Vagina (tissue), 2 donors: ENCODE results near the gene ZNF397. TPM values are rescaled to one million over a fixed set of nuclear protein-coding genes. Genes with fewer than 3 reads are reported as not detected.

Experiments
- DNase-seq, 2 donors: peaks; one replicate each; pipeline ENCODE4 v3.0.0-alpha.2; 2017; ENCODE audit errors: extremely low spot score in 2 of 2
- H3K27ac ChIP-seq: fragments of 200-600 bp; sonication (generic); one replicate; pipeline ENCODE4 v1.5.1; 2019
- H3K27me3 ChIP-seq: fragments of 200-600 bp; sonication (generic); one replicate; pipeline ENCODE4 v1.5.1; 2019
- H3K36me3 ChIP-seq, 2 donors: fragments of 200-600 bp; sonication (generic); one replicate each; pipeline ENCODE4 v1.5.1; 2017 to 2019
- H3K4me1 ChIP-seq: fragments of 200-600 bp; sonication (generic); one replicate; pipeline ENCODE4 v1.5.1; 2019
- H3K4me3 ChIP-seq, 2 donors: fragments of 200-600 bp; sonication (generic); 1 replicate in 1 of 2; 2 replicates in 1 of 2; pipeline ENCODE4 v1.5.1; 2016 to 2019
- H3K9me3 ChIP-seq: fragments of 200-600 bp; sonication (generic); one replicate; pipeline ENCODE4 v1.5.1; 2019
- CTCF ChIP-seq, 3 experiments: fragments of 450-650 bp in 2 of 3; fragments of 200-600 bp in 1 of 3; sonication (generic) in 1 of 3; IDR thresholded peaks; one replicate each; pipeline ENCODE4 v1.5.1; 2017 to 2019; ENCODE audit warnings: antibody characterized with exemption in 3 of 3, mild to moderate bottlenecking in 2 of 3, moderate library complexity in 2 of 3
- POLR2A ChIP-seq, 2 donors: fragments of 450-650 bp; IDR thresholded peaks; one replicate each; pipeline ENCODE4 v1.6.1; 2017; ENCODE audit warnings: antibody characterized with exemption in 2 of 2, mild to moderate bottlenecking in 2 of 2, moderate library complexity in 2 of 2
- POLR2AphosphoS5 ChIP-seq, 2 donors: sonication (generic); formaldehyde crosslinking; IDR thresholded peaks; one replicate each; pipeline ENCODE4 v1.9.0; 2017; ENCODE audit warnings: antibody characterized with exemption in 2 of 2, mild to moderate bottlenecking in 2 of 2, low read depth in 1 of 2; ENCODE audit not compliant: insufficient read depth in 1 of 2
- intact Hi-C: fragments of 100-400 bp; cut with DNase I; formaldehyde crosslinking; loops from one replicate; pipeline ENCODE4 v1.15.1; 2023
- total RNA-seq: library from RNA; depleted of rRNA; stranded (reverse); fragments of >200 nt; gene quantifications from one replicate; pipeline ENCODE4 v1.2.3, GENCODE V29; 2016

The ZNF397 gene
- total RNA-seq, 1 donor from 2014 or later: 31.9 TPM

GRCh38 chr18:35290094-35290735, 49.4 kb downstream of the ZNF397 start, which contains the start of gene ZSCAN30:
Gene ZSCAN30 (minus strand): TSS chr18:35290229. CDS start chr18:35264352, 25,877 bp downstream.
- Histone ChIP-seq H3K36me3 (peaks cover 0 to 5% of the 10 kb centered on the region in 2 donors), H3K27ac (peak within 1 kb of the TSS; percentile 77), H3K4me3 (peak within 1 kb of the TSS; percentile 66 to 74), H3K9me3 (no peaks in the 10 kb centered on the region), H3K27me3 (no peaks in the 10 kb centered on the region), H3K4me1 (peaks cover 27% of the 10 kb centered on the region)
- peak in 1 of 2 donors; percentile 33 for TF ChIP-seq POLR2A (IDR thresholded peaks at IDR 0.05)
- TF ChIP-seq CTCF (IDR thresholded peaks at IDR 0.05): no peak
- peak; percentile 84 to 85 for TF ChIP-seq POLR2AphosphoS5 (IDR thresholded peaks at IDR 0.05; ENCODE audit: insufficient read depth in 1 of 2, low read depth in 1 of 2)
- intact Hi-C loops: no loop called here
- peak in 1 of 2 donors; percentile 94 for DNase-seq

- Histone ChIP-seq H3K4me3 (peak overlapping the region; percentile 66 to 74), H3K36me3 (peaks cover 0 to 10% of the 10 kb centered on the region in 2 donors), H3K9me3 (no peaks in the 10 kb centered on the region), H3K4me1 (peaks cover 27% of the 10 kb centered on the region), H3K27me3 (no peaks in the 10 kb centered on the region), H3K27ac (no peak overlapping the region)
- intact Hi-C loops: no loop called here
- TF ChIP-seq POLR2A (IDR thresholded peaks at IDR 0.05) (no peak), POLR2AphosphoS5 (IDR thresholded peaks at IDR 0.05; ENCODE audit: insufficient read depth in 1 of 2, low read depth in 1 of 2) (no peak), CTCF (IDR thresholded peaks at IDR 0.05) (no peak)
- no peak for DNase-seq
Observed at GRCh38 chr18:35291166-35291565, 50.3 kb downstream of the ZNF397 start.

GRCh38 chr18:35296060-35296459, 55.2 kb downstream of the ZNF397 start:
- Histone ChIP-seq H3K4me1 (peaks cover 13% of the 10 kb centered on the region), H3K27me3 (no peaks in the 10 kb centered on the region), H3K9me3 (peaks cover 8% of the 10 kb centered on the region), H3K36me3 (peaks cover 0 to 23% of the 10 kb centered on the region in 2 donors), H3K27ac (no peak overlapping the region), H3K4me3 (no peak overlapping the region)
- TF ChIP-seq POLR2A (IDR thresholded peaks at IDR 0.05) (no peak), POLR2AphosphoS5 (IDR thresholded peaks at IDR 0.05; ENCODE audit: insufficient read depth in 1 of 2, low read depth in 1 of 2) (no peak), CTCF (IDR thresholded peaks at IDR 0.05) (no peak)
- intact Hi-C loops: no loop called here
- DNase-seq: no peak

- TF ChIP-seq POLR2AphosphoS5 (IDR thresholded peaks at IDR 0.05; ENCODE audit: insufficient read depth in 1 of 2, low read depth in 1 of 2) (no peak), CTCF (IDR thresholded peaks at IDR 0.05) (no peak), POLR2A (IDR thresholded peaks at IDR 0.05) (no peak)
- H3K27ac ChIP-seq: no peak overlapping the region
- no peaks in the 10 kb centered on the region for H3K4me1 ChIP-seq
- H3K4me3 ChIP-seq: no peak overlapping the region
- no peaks in the 10 kb centered on the region for H3K27me3 ChIP-seq
- H3K9me3 ChIP-seq: peaks cover 50% of the 10 kb centered on the region
- intact Hi-C loops: no loop called here
- no peak for DNase-seq
- H3K36me3 ChIP-seq: peaks cover 0 to 76% of the 10 kb centered on the region in 2 donors
Observed at GRCh38 chr18:35303610-35304009, 62.8 kb downstream of the ZNF397 start.

DNA sequence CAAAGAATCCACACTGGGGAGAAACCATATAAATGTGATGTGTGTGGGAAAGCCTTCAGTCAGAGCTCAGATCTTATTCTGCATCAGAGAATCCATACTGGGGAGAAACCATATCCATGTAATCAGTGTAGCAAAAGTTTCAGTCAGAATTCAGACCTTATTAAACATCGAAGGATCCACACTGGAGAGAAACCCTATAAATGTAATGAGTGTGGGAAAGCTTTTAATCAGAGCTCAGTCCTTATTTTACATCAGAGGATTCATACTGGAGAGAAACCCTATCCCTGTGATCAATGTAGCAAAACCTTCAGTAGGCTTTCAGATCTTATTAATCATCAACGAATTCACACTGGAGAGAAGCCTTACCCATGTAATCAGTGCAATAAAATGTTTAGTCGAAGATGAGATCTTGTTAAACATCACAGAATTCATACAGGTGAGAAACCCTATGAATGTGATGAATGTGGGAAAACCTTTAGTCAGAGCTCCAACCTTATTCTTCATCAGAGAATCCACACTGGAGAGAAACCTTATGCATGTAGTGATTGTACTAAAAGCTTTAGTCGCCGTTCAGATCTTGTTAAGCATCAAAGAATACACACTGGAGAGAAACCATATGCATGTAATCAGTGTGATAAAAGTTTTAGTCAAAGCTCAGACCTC, 65.9 kb downstream of the ZNF397 start:
- H3K27me3 ChIP-seq: no peaks in the 10 kb centered on the region
- peaks cover 0 to 63% of the 10 kb centered on the region in 2 donors for H3K36me3 ChIP-seq
- H3K4me1 ChIP-seq: no peaks in the 10 kb centered on the region
- intact Hi-C loops: no loop called here
- H3K9me3 ChIP-seq: peaks cover 42% of the 10 kb centered on the region
- no peak for TF ChIP-seq POLR2AphosphoS5 (IDR thresholded peaks at IDR 0.05; ENCODE audit: insufficient read depth in 1 of 2, low read depth in 1 of 2)
- no peak for TF ChIP-seq CTCF (IDR thresholded peaks at IDR 0.05)
- TF ChIP-seq POLR2A (IDR thresholded peaks at IDR 0.05): no peak
- DNase-seq: no peak
- H3K4me3 ChIP-seq: no peak overlapping the region
- H3K27ac ChIP-seq: no peak overlapping the region
